HCT116 (cell line): ENCODE measurements around the gene USP32. TPM values are rescaled to one million over a fixed set of nuclear protein-coding genes. Genes with fewer than 3 reads are reported as not detected.

Source experiments
- ATAC-seq: fragments of 200-7000 bp; cut with Tn5 transposase; 2 replicates; pipeline ENCODE4 v1.9.1; 2020; ENCODE audit warnings: mild to moderate bottlenecking, moderate library complexity
- BruUV-seq: library from RNA; stranded (reverse); fragments of 400-500 nt; replicated peaks from 2 replicates; lab custom pipeline; 2021; lab: Mats Ljungman, UMichigan
- CTCF ChIA-PET: fragments of 300-600 bp; sonication (Branson Sonifier 250); formaldehyde crosslinking; loops from one replicate; lab custom pipeline; 2021; ENCODE audit warnings: antibody characterized with exemption; lab: Charles Lee
- POLR2A ChIA-PET: fragments of 300-600, 350-600 bp; sonication (Branson Sonifier 250); formaldehyde crosslinking; loops from one replicate; lab custom pipeline; 2021; ENCODE audit warnings: antibody characterized with exemption; lab: Charles Lee
- RAD21 ChIA-PET, 2 experiments: fragments of 300-600 bp; sonication (Branson Sonifier 250); formaldehyde crosslinking; loops; one replicate each; lab custom pipeline; 2023; ENCODE audit warnings: low total read pairs in 2 of 2; ENCODE audit not compliant: uncharacterized antibody in 2 of 2, unreplicated experiment in 2 of 2, low non-redundant PET in 1 of 2; lab: Charles Lee
- DNase-seq: peaks from one replicate; pipeline ENCODE4 v3.0.0-alpha.2; 2010; ENCODE audit warnings: low read depth, low spot score
- H2AFZ ChIP-seq: fragments of 200-600 bp; shearing (Covaris generic), sonication (generic); 2 replicates; pipeline ENCODE4 v1.6.1; 2017; ENCODE audit warnings: low read depth, mixed run types, mixed read lengths, antibody characterized with exemption, low read length; ENCODE audit not compliant: poor library complexity, severe bottlenecking
- H3K27ac ChIP-seq: 2 replicates; pipeline ENCODE4 v1.5.1; 2012; ENCODE audit warnings: low read depth, low read length
- H3K27me3 ChIP-seq: fragments of 200-600 bp; sonication (generic); 2 replicates; pipeline ENCODE4 v1.6.1; 2016; ENCODE audit warnings: mixed run types, low read length, mixed read lengths; ENCODE audit not compliant: insufficient read depth
- H3K36me3 ChIP-seq, 2 experiments: fragments of 200-500 bp in 1 of 2; fragments of 200-600 bp in 1 of 2; sonication (Bioruptor generic) in 1 of 2; sonication (generic) in 1 of 2; 2 replicates each; pipeline versions ENCODE4 v1.5.1 to v1.6.1; 2014 to 2016; ENCODE audit warnings: low read length in 2 of 2, inconsistent platforms in 1 of 2, mixed read lengths in 1 of 2, mixed run types in 1 of 2; ENCODE audit not compliant: insufficient read depth in 2 of 2, control insufficient read depth in 1 of 2
- H3K4me1 ChIP-seq, 2 experiments: fragments of 200-600 bp in 1 of 2; sonication (generic) in 1 of 2; 2 replicates each; pipeline versions ENCODE4 v1.5.1 to v1.6.1; 2012 to 2017; ENCODE audit warnings: low read length in 2 of 2, inconsistent platforms in 1 of 2, mild to moderate bottlenecking in 1 of 2, mixed read lengths in 1 of 2, mixed run types in 1 of 2, moderate library complexity in 1 of 2; ENCODE audit not compliant: insufficient read depth in 2 of 2, control insufficient read depth in 1 of 2
- H3K4me2 ChIP-seq: fragments of 200-600 bp; sonication (generic); 2 replicates; pipeline ENCODE4 v1.6.1; 2017; ENCODE audit warnings: mixed run types, low read length, mixed read lengths
- H3K4me3 ChIP-seq, 2 experiments: fragments of 200-600 bp in 1 of 2; sonication (generic) in 1 of 2; replicated peaks in 1 of 2; 2 replicates each; pipeline ENCODE4 v1.5.1; 2011 to 2016; ENCODE audit warnings: low read length in 2 of 2, control low read depth in 1 of 2, low read depth in 1 of 2, mild to moderate bottlenecking in 1 of 2, mixed read lengths in 1 of 2, mixed run types in 1 of 2
- H3K79me2 ChIP-seq: fragments of 200-600 bp; sonication (generic); 2 replicates; pipeline ENCODE4 v1.6.1; 2017; ENCODE audit warnings: mild to moderate bottlenecking, mixed run types, low read length, moderate library complexity, mixed read lengths; ENCODE audit not compliant: insufficient read depth
- H3K9ac ChIP-seq: fragments of 200-600 bp; sonication (generic); 2 replicates; pipeline ENCODE4 v1.6.1; 2016; ENCODE audit warnings: low read length, mixed read lengths
- H3K9me2 ChIP-seq: fragments of 200-600 bp; sonication (generic), shearing (Covaris generic); 2 replicates; pipeline ENCODE4 v1.6.1; 2017; ENCODE audit warnings: mixed run types, mild to moderate bottlenecking, moderate library complexity; ENCODE audit not compliant: insufficient read depth
- H3K9me3 ChIP-seq, 2 experiments: fragments of 200-500 bp in 1 of 2; fragments of 200-600 bp in 1 of 2; sonication (Bioruptor generic) in 1 of 2; sonication (generic) in 1 of 2; 2 replicates each; pipeline ENCODE4 v1.6.1; 2014 to 2017; ENCODE audit warnings: low read length in 2 of 2, mixed read lengths in 2 of 2, inconsistent platforms in 1 of 2, low read depth in 1 of 2, mild to moderate bottlenecking in 1 of 2, mixed run types in 1 of 2, moderate library complexity in 1 of 2; ENCODE audit not compliant: control insufficient read depth in 1 of 2, insufficient read depth in 1 of 2
- H4K20me1 ChIP-seq: fragments of 200-600 bp; sonication (generic), shearing (Covaris generic); 2 replicates; pipeline ENCODE4 v1.6.1; 2017; ENCODE audit warnings: mixed run types, mild to moderate bottlenecking, moderate library complexity; ENCODE audit not compliant: insufficient read depth
- ATF3 ChIP-seq: IDR thresholded peaks from 2 replicates; pipeline ENCODE4 v1.6.1; 2012
- CEBPB ChIP-seq: IDR thresholded peaks from 2 replicates; pipeline ENCODE4 v1.6.1; 2012; ENCODE audit warnings: low read depth
- CTCF ChIP-seq, 3 experiments: fragments of 200-600 bp in 1 of 3; sonication (generic) in 1 of 3; IDR thresholded peaks in 2 of 3; conservative IDR thresholded peaks in 1 of 3; 2 replicates each; pipeline ENCODE4 v1.5.1; 2012 to 2017; ENCODE audit warnings: low read depth in 2 of 3, low read length in 2 of 3, antibody characterized with exemption in 1 of 3, borderline replicate concordance in 1 of 3, control low read depth in 1 of 3, mild to moderate bottlenecking in 1 of 3, mixed read lengths in 1 of 3, mixed run types in 1 of 3, moderate library complexity in 1 of 3; ENCODE audit not compliant: insufficient read depth in 1 of 3
- EGR1 ChIP-seq: IDR thresholded peaks from 2 replicates; pipeline ENCODE4 v1.6.1; 2012; ENCODE audit warnings: low read depth
- ELF1 ChIP-seq: IDR thresholded peaks from 2 replicates; pipeline ENCODE4 v1.6.1; 2012; ENCODE audit warnings: low read depth, borderline replicate concordance
- EZH2 ChIP-seq: fragments of 200-600 bp; sonication (generic); IDR thresholded peaks from 2 replicates; pipeline ENCODE4 v1.6.1; 2017; ENCODE audit warnings: antibody characterized with exemption, mixed run types
- EZH2phosphoT487 ChIP-seq: fragments of 200-600 bp; IDR thresholded peaks from 2 replicates; pipeline ENCODE4 v1.6.1; 2018; ENCODE audit warnings: antibody characterized with exemption, borderline replicate concordance
- JUND ChIP-seq: IDR thresholded peaks from 2 replicates; pipeline ENCODE4 v1.6.1; 2012
- MAX ChIP-seq: IDR thresholded peaks from 2 replicates; pipeline ENCODE4 v1.6.1; 2012
- POLR2A ChIP-seq: IDR thresholded peaks from 2 replicates; pipeline ENCODE4 v1.7.0; 2011; ENCODE audit warnings: borderline replicate concordance; ENCODE audit not compliant: insufficient read depth, insufficient read length; ENCODE audit errors: extremely low read depth
- RAD21 ChIP-seq: IDR thresholded peaks from 2 replicates; pipeline ENCODE4 v1.6.1; 2012; ENCODE audit warnings: low read depth, mild to moderate bottlenecking
- SIN3A ChIP-seq: IDR thresholded peaks from 2 replicates; pipeline ENCODE4 v1.6.1; 2012; ENCODE audit warnings: low read depth
- TCF7L2 ChIP-seq: IDR thresholded peaks from 2 replicates; pipeline ENCODE4 v1.7.0; 2011; ENCODE audit warnings: borderline replicate concordance, inconsistent platforms; ENCODE audit not compliant: insufficient read depth, insufficient read length; ENCODE audit errors: extremely low read depth
- ZBTB33 ChIP-seq: IDR thresholded peaks from 2 replicates; pipeline ENCODE4 v1.6.1; 2011; ENCODE audit warnings: mild to moderate bottlenecking, low read length, moderate library complexity; ENCODE audit not compliant: insufficient replicate concordance; ENCODE audit errors: extremely low read depth
- ZFX ChIP-seq: fragments of 450-650 bp; IDR thresholded peaks from 2 replicates; pipeline ENCODE4 v1.6.1; 2017
- ZNF274 ChIP-seq: fragments of 200-500 bp; sonication (Bioruptor generic); IDR thresholded peaks from 2 replicates; pipeline ENCODE4 v1.6.1; 2014; ENCODE audit warnings: mild to moderate bottlenecking, low read depth, low read length, inconsistent platforms
- intact Hi-C: fragments of 100-400 bp; cut with micrococcal nuclease; formaldehyde crosslinking; loops from 2 replicates; pipeline ENCODE4 v1.10.0; 2022
- total RNA-seq: library from RNA; stranded (reverse); gene quantifications from one replicate; pipeline ENCODE4 v1.2.1, GENCODE V29; 2021; ENCODE audit not compliant: unreplicated experiment

USP32 gene
- total RNA-seq, 1 experiment from 2014 or later = 67.0 TPM

GRCh38 chr17:60390925-60391470 lies 935 bp downstream of the USP32 start:
- Histone ChIP-seq H3K27me3 (no peaks in the 10 kb centered on the region), H3K9me2 (no peaks in the 10 kb centered on the region), H3K27ac (peak overlapping the region; percentile 94), H3K9ac (peak overlapping the region; percentile 87), H3K79me2 (peaks cover 56% of the 10 kb centered on the region), H3K4me1 (peaks cover 19 to 32% of the 10 kb centered on the region in 2 experiments), H4K20me1 (no peaks in the 10 kb centered on the region), H3K4me2 (peak overlapping the region; percentile 88), H3K36me3 (no peaks in the 10 kb centered on the region), H3K4me3 (peak overlapping the region; percentile 80 to 87), H2AFZ (no peak overlapping the region), H3K9me3 (no peaks in the 10 kb centered on the region)
- ATAC-seq = no peak
- CTCF ChIA-PET = interaction anchor here (1.6 to 2.2 kb wide), 2 partner anchors 76 to 159 kb away, joined by 3 to 9 read pairs; no protein-coding TSS in a partner anchor
- POLR2A ChIA-PET = interaction anchor here (1.2 to 1.4 kb wide), 3 partner anchors 10 to 209 kb away, joined by 3 to 7 read pairs (median 4); partner anchors contain the start of gene PPM1D
- BruUV-seq = TSS peak; percentile 48
- RAD21 ChIA-PET = no interaction called here
- DNase-seq = no peak
- intact Hi-C loops = no loop called here
- no peak for TF ChIP-seq JUND

- RAD21 ChIA-PET = no interaction called here
- intact Hi-C loops = no loop called here
- Histone ChIP-seq H3K9me2 (no peaks in the 10 kb centered on the region), H3K4me3 (peak overlapping the region in 1 of 2 experiments; percentile 80; a peak in 1 of 4 replicates), H3K9me3 (no peaks in the 10 kb centered on the region), H3K79me2 (peaks cover 64% of the 10 kb centered on the region), H3K27ac (no peak overlapping the region), H3K4me1 (peaks cover 19 to 32% of the 10 kb centered on the region in 2 experiments), H4K20me1 (no peaks in the 10 kb centered on the region), H2AFZ (no peak overlapping the region), H3K27me3 (no peaks in the 10 kb centered on the region), H3K36me3 (no peaks in the 10 kb centered on the region), H3K4me2 (peak overlapping the region; percentile 88), H3K9ac (no peak overlapping the region)
- DNase-seq (no peak), ATAC-seq (no peak)
- POLR2A ChIA-PET = interaction anchor here (1.2 kb wide), 1 partner anchor 10 kb away, joined by 3 read pairs; no protein-coding TSS in a partner anchor
- BruUV-seq = no TSS peak
- CTCF ChIA-PET = no interaction called here
- no peak for TF ChIP-seq ATF3
- TF ChIP-seq TCF7L2 = no peak
- no peak for TF ChIP-seq EZH2
- TF ChIP-seq ZBTB33 = no peak
- TF ChIP-seq CTCF (IDR thresholded peaks at IDR 0.05 in 2 of 3, conservative IDR thresholded peaks at IDR 0.05 in 1 of 3; ENCODE audit: borderline replicate concordance in 1 of 3, insufficient read depth in 1 of 3, low read depth in 2 of 3, low read length in 2 of 3) = no peak
- no peak for TF ChIP-seq ELF1
- no peak for TF ChIP-seq ZNF274
- TF ChIP-seq CEBPB = no peak
- TF ChIP-seq EZH2phosphoT487 = no peak
- TF ChIP-seq JUND = no peak
- no peak for TF ChIP-seq MAX
- no peak for TF ChIP-seq RAD21
- TF ChIP-seq ZFX = no peak
- no peak for TF ChIP-seq POLR2A
- TF ChIP-seq SIN3A = no peak
- no peak for TF ChIP-seq EGR1
Measured at GRCh38 chr17:60390186-60390585, 1.7 kb downstream of the USP32 start.
